K562 (cell line): ENCODE data around the gene LARP6. TPM values are rescaled to one million over a fixed set of nuclear protein-coding genes. Genes with fewer than 3 reads are reported as not detected.

Experiments
- ATAC-seq: fragments of 200-7000 bp; cut with Tn5 transposase; 3 replicates; pipeline ENCODE4 v1.9.1; 2020; ENCODE audit warnings: moderate library complexity
- BruUV-seq: library from RNA; stranded (reverse); fragments of 400-500 nt; replicated peaks from 2 replicates; lab custom pipeline; 2021; lab: Mats Ljungman, UMichigan
- CTCF ChIA-PET: fragments of 300-600 bp; formaldehyde crosslinking; extraction: SDS; loops from one replicate; lab custom pipeline; 2021; ENCODE audit warnings: low intra/inter-chr PET ratio; lab: Yijun Ruan, JAX
- POLR2A ChIA-PET: fragments of 300-600, 350-650 bp; sonication (Branson Sonifier 250); formaldehyde crosslinking; extraction: SDS; loops from one replicate; lab custom pipeline; 2021; ENCODE audit warnings: antibody characterized with exemption, inconsistent platforms; lab: Yijun Ruan, JAX
- DNase-seq, 4 experiments: peaks; one replicate each; pipeline versions ENCODE4 v3.0.0 to v3.0.0-alpha.2; 2011 to 2018; ENCODE audit warnings: low spot score in 3 of 4, mixed read lengths in 3 of 4; ENCODE audit errors: extremely low read depth in 1 of 4
- FAIRE-seq: peaks from 2 replicates; lab custom pipeline; 2011; peaks lifted over from hg19 to GRCh38; lab: Jason Lieb, UNC
- H2AFZ ChIP-seq: 2 replicates; pipeline ENCODE4 v1.6.0; 2011; ENCODE audit warnings: low read depth, low read length, control low read depth, inconsistent platforms
- H3K27ac ChIP-seq: fragments of 200-600 bp; 3 replicates; pipeline ENCODE4 v1.8.0; 2011; ENCODE audit warnings: low read depth, mild to moderate bottlenecking, control low read depth, inconsistent platforms, low read length, moderate library complexity, mixed read lengths; ENCODE audit errors: extremely low read depth
- H3K27me3 ChIP-seq, 2 experiments: fragments of 300-600 bp in 1 of 2; 2 replicates in 1 of 2; 3 replicates in 1 of 2; pipeline versions ENCODE4 v1.6.0 to v1.8.0; 2011; ENCODE audit warnings: inconsistent platforms in 2 of 2, low read length in 2 of 2, mild to moderate bottlenecking in 1 of 2, mixed read lengths in 1 of 2, moderate library complexity in 1 of 2; ENCODE audit not compliant: control insufficient read depth in 2 of 2, insufficient read depth in 2 of 2
- H3K36me3 ChIP-seq: fragments of 300-600 bp; 3 replicates; pipeline ENCODE4 v1.8.0; 2011; ENCODE audit warnings: mild to moderate bottlenecking, low read length, inconsistent platforms; ENCODE audit not compliant: control insufficient read depth, insufficient read depth
- H3K4me1 ChIP-seq, 2 experiments: fragments of 200-600 bp in 1 of 2; replicated peaks in 1 of 2; 2 replicates in 1 of 2; 3 replicates in 1 of 2; pipeline versions ENCODE4 v1.5.1 to v1.8.0; 2011; ENCODE audit warnings: inconsistent platforms in 2 of 2, low read length in 2 of 2, mild to moderate bottlenecking in 1 of 2, mixed read lengths in 1 of 2, moderate library complexity in 1 of 2; ENCODE audit not compliant: control insufficient read depth in 2 of 2, insufficient read depth in 2 of 2
- H3K4me2 ChIP-seq: 2 replicates; pipeline ENCODE4 v1.6.1; 2011; ENCODE audit warnings: low read length, control low read depth, inconsistent platforms, mixed read lengths; ENCODE audit not compliant: insufficient read depth
- H3K4me3 ChIP-seq: fragments of 200-600 bp; sonication (generic), shearing (Covaris generic); 2 replicates; pipeline ENCODE4 v1.5.1; 2016; ENCODE audit warnings: control low read depth, inconsistent platforms
- H3K79me2 ChIP-seq: fragments of 200-600 bp; 3 replicates; pipeline ENCODE4 v1.8.0; 2011; ENCODE audit warnings: low read length, inconsistent platforms; ENCODE audit not compliant: control insufficient read depth, insufficient read depth
- H3K9ac ChIP-seq, 2 experiments: 2 replicates each; pipeline versions ENCODE4 v1.6.0 to v1.6.1; 2011; ENCODE audit warnings: low read depth in 2 of 2, low read length in 2 of 2, control low read depth in 1 of 2, inconsistent platforms in 1 of 2, mild to moderate bottlenecking in 1 of 2, mixed read lengths in 1 of 2; ENCODE audit not compliant: insufficient read depth in 1 of 2
- H3K9me1 ChIP-seq: one replicate; pipeline ENCODE4 v1.6.0; 2011; ENCODE audit warnings: inconsistent platforms, mild to moderate bottlenecking, low read length, moderate library complexity; ENCODE audit not compliant: control insufficient read depth, insufficient read depth
- H3K9me3 ChIP-seq: replicated peaks from 2 replicates; pipeline ENCODE4 v1.5.1; 2011; ENCODE audit warnings: low read depth, low read length, inconsistent platforms; ENCODE audit not compliant: control insufficient read depth, insufficient read depth
- H4K20me1 ChIP-seq: replicated peaks from 2 replicates; pipeline ENCODE4 v1.6.1; 2011; ENCODE audit warnings: low read length, inconsistent platforms, mixed read lengths; ENCODE audit not compliant: control insufficient read depth, insufficient read depth
- ARNT ChIP-seq, 2 experiments: fragments of 450-650 bp; IDR thresholded peaks; 2 replicates each; pipeline ENCODE4 v1.6.1; 2016; ENCODE audit warnings: mild to moderate bottlenecking in 1 of 2
- GABPB1 ChIP-seq: sonication (generic); formaldehyde crosslinking; IDR thresholded peaks from 2 replicates; pipeline ENCODE4 v1.8.0; 2022; ENCODE audit warnings: mild to moderate bottlenecking, missing genetic modification reagents
- GMEB1 ChIP-seq: fragments of 250-450 bp; sonication (Bioruptor Pico); IDR thresholded peaks from 2 replicates; pipeline ENCODE4 v1.4.0; 2020; ENCODE audit warnings: mild to moderate bottlenecking
- HMGN3 ChIP-seq: IDR thresholded peaks from 2 replicates; pipeline ENCODE4 v1.6.1; 2011; ENCODE audit warnings: borderline replicate concordance, low read depth, mild to moderate bottlenecking, mixed read lengths, low read length; ENCODE audit not compliant: insufficient read length; ENCODE audit errors: extremely low read depth
- HOXB6 ChIP-seq: fragments of 250-450 bp; sonication (Bioruptor Pico); IDR thresholded peaks from 2 replicates; pipeline ENCODE4 v1.5.1; 2022; ENCODE audit warnings: mild to moderate bottlenecking, borderline replicate concordance
- KLF13 ChIP-seq: fragments of 450-650 bp; IDR thresholded peaks from 2 replicates; pipeline ENCODE4 v1.6.1; 2016; ENCODE audit warnings: missing genetic modification characterization, low read depth, mild to moderate bottlenecking, missing compliant biosample characterization, moderate library complexity, borderline replicate concordance
- MTA2 ChIP-seq: fragments of 450-650 bp; IDR thresholded peaks from 2 replicates; pipeline ENCODE4 v1.6.1; 2016; ENCODE audit warnings: low read depth
- MTF1 ChIP-seq: fragments of 250-450 bp; sonication (Bioruptor Pico); IDR thresholded peaks from 2 replicates; pipeline ENCODE4 v1.9.0; 2021; ENCODE audit warnings: moderate library complexity, mild to moderate bottlenecking, inconsistent platforms, borderline replicate concordance
- NCOA2 ChIP-seq, 2 experiments: fragments of 450-650 bp; IDR thresholded peaks; 2 replicates each; pipeline ENCODE4 v1.6.1; 2018; ENCODE audit warnings: mild to moderate bottlenecking in 2 of 2, moderate library complexity in 1 of 2; ENCODE audit not compliant: partially characterized antibody in 2 of 2
- NCOA4 ChIP-seq: fragments of 450-650 bp; IDR thresholded peaks from 2 replicates; pipeline ENCODE4 v1.6.1; 2018; ENCODE audit warnings: mild to moderate bottlenecking; ENCODE audit not compliant: partially characterized antibody
- NCOR1 ChIP-seq: fragments of 450-650 bp; IDR thresholded peaks from 2 replicates; pipeline ENCODE4 v1.6.1; 2016; ENCODE audit warnings: mild to moderate bottlenecking, moderate library complexity
- POLR2A ChIP-seq: fragments of 450-650 bp; conservative IDR thresholded peaks from 2 replicates; pipeline ENCODE4 v1.6.1; 2016
- TEAD1 ChIP-seq, 2 experiments: fragments of 450-650 bp in 1 of 2; sonication (generic) in 1 of 2; formaldehyde crosslinking; IDR thresholded peaks; 2 replicates each; pipeline versions ENCODE4 v1.4.0 to v1.8.0; 2020 to 2022; ENCODE audit warnings: mild to moderate bottlenecking in 2 of 2, missing genetic modification reagents in 1 of 2
- ZNF668 ChIP-seq: fragments of 250-450 bp; sonication (Bioruptor Pico); IDR thresholded peaks from 2 replicates; pipeline ENCODE4 v1.8.0; 2022; ENCODE audit warnings: mild to moderate bottlenecking, inconsistent platforms
- ZNF77 ChIP-seq: fragments of 250-450 bp; sonication (Bioruptor Pico); IDR thresholded peaks from 2 replicates; pipeline ENCODE4 v1.5.0; 2020
- ZNF785 ChIP-seq: fragments of 250-450 bp; sonication (Bioruptor Pico); IDR thresholded peaks from 2 replicates; pipeline ENCODE4 v1.4.0; 2020; ENCODE audit warnings: mild to moderate bottlenecking
- WGBS: fragments of 100-300 bp; shearing (Covaris generic); methylation state at CpG from one replicate; pipeline ENCODE4 v1.1.6; 2016; ENCODE audit warnings: low coverage, mixed read lengths; ENCODE audit not compliant: insufficient coverage; ENCODE audit errors: missing lambda C conversion rate; 5-methylcytosine and 5-hydroxymethylcytosine counted together
- in situ Hi-C: fragments of 300-500 bp; cut with MboI; formaldehyde crosslinking; loops from 4 replicates; pipeline ENCODE4 v1.15.0; 2018; ENCODE audit warnings: inconsistent platforms, mixed read lengths
- intact Hi-C: fragments of 100-400 bp; cut with micrococcal nuclease; formaldehyde crosslinking; loops from 2 replicates; pipeline ENCODE4 v1.14.2; 2022
- polyA plus RNA-seq, 8 experiments: library from polyadenylated mRNA; depleted of rRNA in 4 of 8; stranded (reverse) in 5 of 8; unstranded in 3 of 8; fragments of >200 nt; fragmentation: Nextera tagmentation in 2 of 8; fragmentation: Illumina TruSeq in 1 of 8; extraction: Ambion mirVana in 2 of 8; extraction: Trizol in 1 of 8; gene quantifications; 2 replicates each; pipeline versions ENCODE4 v1.2.1 to v1.2.3, GENCODE V29; 2011 to 2014; ENCODE audit warnings: inconsistent platforms in 1 of 8, missing spikeins in 1 of 8
- total RNA-seq, 7 experiments: library from RNA; depleted of rRNA in 6 of 7; stranded (reverse); fragments of >200 nt in 6 of 7; fragmentation: Illumina TruSeq in 2 of 7; extraction: Trizol in 2 of 7; gene quantifications; 2 replicates each; pipeline versions ENCODE4 v1.2.1 to v1.2.3, GENCODE V29; 2011 to 2021; ENCODE audit warnings: low replicate concordance in 1 of 7
- TF ChIP-seq, protein P1 (sequence below), 3 experiments: fragments of 200-800 bp in 1 of 3; fragments of 250-450 bp in 1 of 3; fragments of 450-650 bp in 1 of 3; sonication (Bioruptor Pico) in 1 of 3; sonication (Bioruptor generic) in 1 of 3; formaldehyde crosslinking in 1 of 3; IDR thresholded peaks; 2 replicates each; pipeline versions ENCODE4 v1.6.1 to v1.8.0; 2016 to 2022; ENCODE audit warnings: mild to moderate bottlenecking in 2 of 3, missing genetic modification characterization in 2 of 3, missing compliant biosample characterization in 1 of 3, moderate library complexity in 1 of 3

LARP6 gene
- total and polyA plus RNA-seq, 9 of the 15 experiments (the other 6 are each of a cell fraction or from before 2014, with no cell fraction given) = not detected

DNA sequence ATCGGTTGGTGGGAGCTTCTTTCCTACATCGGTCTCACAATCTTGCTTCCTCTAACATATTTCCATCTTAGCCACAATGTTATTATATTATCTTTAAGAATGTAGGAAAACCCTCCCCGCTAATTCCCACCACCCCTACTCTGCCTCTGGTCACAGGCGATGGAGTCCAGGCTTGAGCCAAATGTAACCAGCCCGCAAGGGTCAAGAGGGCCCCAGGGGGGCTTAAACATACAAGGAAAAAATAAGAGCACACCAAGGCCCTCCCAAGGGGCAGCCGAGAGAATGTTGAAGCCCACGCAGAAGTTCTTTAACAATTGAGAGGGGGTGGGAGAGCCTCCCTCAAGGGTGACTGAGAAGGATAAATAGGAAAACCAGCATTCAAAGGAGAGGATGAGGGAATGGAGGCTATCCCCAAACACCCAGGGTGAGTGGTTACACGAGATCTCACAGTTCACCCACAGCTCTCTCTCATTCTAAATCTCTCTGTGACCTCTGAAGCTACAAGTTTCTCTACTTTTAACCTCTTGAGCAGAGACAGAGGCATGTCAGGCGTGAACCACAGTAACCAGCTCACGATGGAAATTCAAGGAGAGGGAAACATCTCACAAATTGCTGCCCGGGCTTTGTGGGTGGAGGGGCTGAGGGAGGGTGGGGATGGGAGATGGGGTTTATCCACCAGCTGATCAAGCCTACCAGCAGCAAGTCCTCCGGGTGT, 59.2 kb downstream of the LARP6 start:
- CTCF ChIA-PET = no interaction called here
- POLR2A ChIA-PET = interaction anchor here (0.8 kb wide), 1 partner anchor 1319 kb away, joined by 4 read pairs; no protein-coding TSS in a partner anchor
- Histone ChIP-seq H3K27me3 (peaks cover 0 to 4% of the 10 kb centered on the region in 2 experiments; a peak in 1 of 5 replicates), H3K79me2 (no peaks in the 10 kb centered on the region), H3K9ac (no peak overlapping the region), H3K9me3 (no peaks in the 10 kb centered on the region), H3K27ac (no peak overlapping the region), H3K36me3 (no peaks in the 10 kb centered on the region), H3K4me2 (no peak overlapping the region), H4K20me1 (no peaks in the 10 kb centered on the region), H3K4me3 (no peak overlapping the region), H3K4me1 (no peaks in the 10 kb centered on the region), H2AFZ (no peak overlapping the region), H3K9me1 (no peaks in the 10 kb centered on the region)
- in situ Hi-C loops = no loop called here
- WGBS = 0% methylated on average over 12 of the region's 12 CpGs
- intact Hi-C loops = no loop called here
- BruUV-seq = no TSS peak
- FAIRE-seq (no peak), ATAC-seq (no peak), DNase-seq (no peak)
- TF ChIP-seq TEAD1 (CRISPR knock-in tag; IDR thresholded peaks at IDR 0.05) (no peak), MTF1 (no peak), NCOR1 (no peak), KLF13 (no peak), ARNT (IDR thresholded peaks at IDR 0.05) (no peak), GMEB1 (no peak), MTA2 (no peak), POLR2A (no peak), GABPB1 (CRISPR knock-in tag) (no peak), ZNF668 (CRISPR knock-in tag) (no peak), ZNF77 (CRISPR knock-in tag) (no peak), NCOA2 (IDR thresholded peaks at IDR 0.05; ENCODE audit: partially characterized antibody in 2 of 2) (no peak), HOXB6 (CRISPR knock-in tag) (no peak), NCOA4 (no peak), ZNF785 (no peak), HMGN3 (no peak)
- TF ChIP-seq, protein P1, sequence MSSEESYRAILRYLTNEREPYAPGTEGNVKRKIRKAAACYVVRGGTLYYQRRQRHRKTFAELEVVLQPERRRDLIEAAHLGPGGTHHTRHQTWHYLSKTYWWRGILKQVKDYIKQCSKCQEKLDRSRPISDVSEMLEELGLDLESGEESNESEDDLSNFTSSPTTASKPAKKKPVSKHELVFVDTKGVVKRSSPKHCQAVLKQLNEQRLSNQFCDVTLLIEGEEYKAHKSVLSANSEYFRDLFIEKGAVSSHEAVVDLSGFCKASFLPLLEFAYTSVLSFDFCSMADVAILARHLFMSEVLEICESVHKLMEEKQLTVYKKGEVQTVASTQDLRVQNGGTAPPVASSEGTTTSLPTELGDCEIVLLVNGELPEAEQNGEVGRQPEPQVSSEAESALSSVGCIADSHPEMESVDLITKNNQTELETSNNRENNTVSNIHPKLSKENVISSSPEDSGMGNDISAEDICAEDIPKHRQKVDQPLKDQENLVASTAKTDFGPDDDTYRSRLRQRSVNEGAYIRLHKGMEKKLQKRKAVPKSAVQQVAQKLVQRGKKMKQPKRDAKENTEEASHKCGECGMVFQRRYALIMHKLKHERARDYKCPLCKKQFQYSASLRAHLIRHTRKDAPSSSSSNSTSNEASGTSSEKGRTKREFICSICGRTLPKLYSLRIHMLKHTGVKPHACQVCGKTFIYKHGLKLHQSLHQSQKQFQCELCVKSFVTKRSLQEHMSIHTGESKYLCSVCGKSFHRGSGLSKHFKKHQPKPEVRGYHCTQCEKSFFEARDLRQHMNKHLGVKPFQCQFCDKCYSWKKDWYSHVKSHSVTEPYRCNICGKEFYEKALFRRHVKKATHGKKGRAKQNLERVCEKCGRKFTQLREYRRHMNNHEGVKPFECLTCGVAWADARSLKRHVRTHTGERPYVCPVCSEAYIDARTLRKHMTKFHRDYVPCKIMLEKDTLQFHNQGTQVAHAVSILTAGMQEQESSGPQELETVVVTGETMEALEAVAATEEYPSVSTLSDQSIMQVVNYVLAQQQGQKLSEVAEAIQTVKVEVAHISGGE (CRISPR knock-in tag; IDR thresholded peaks at IDR 0.05) = no peak
